K562 (cell line): ENCODE data around the gene SLC37A3. TPM values are rescaled to one million over a fixed set of nuclear protein-coding genes. Genes with fewer than 3 reads are reported as not detected.
A peak's percentile ranks its signal among the peaks of the same experiment; 100 is the strongest.

ENCODE experiments used
- ATAC-seq: fragments of 200-7000 bp; cut with Tn5 transposase; 3 replicates; pipeline ENCODE4 v1.9.1; 2020; ENCODE audit warnings: moderate library complexity
- BruUV-seq: library from RNA; stranded (reverse); fragments of 400-500 nt; replicated peaks from 2 replicates; lab custom pipeline; 2021; lab: Mats Ljungman, UMichigan
- CTCF ChIA-PET: fragments of 300-600 bp; formaldehyde crosslinking; extraction: SDS; loops from one replicate; lab custom pipeline; 2021; ENCODE audit warnings: low intra/inter-chr PET ratio; lab: Yijun Ruan, JAX
- POLR2A ChIA-PET: fragments of 300-600, 350-650 bp; sonication (Branson Sonifier 250); formaldehyde crosslinking; extraction: SDS; loops from one replicate; lab custom pipeline; 2021; ENCODE audit warnings: antibody characterized with exemption, inconsistent platforms; lab: Yijun Ruan, JAX
- DNase-seq, 4 experiments: peaks; one replicate each; pipeline versions ENCODE4 v3.0.0 to v3.0.0-alpha.2; 2011 to 2018; ENCODE audit warnings: low spot score in 3 of 4, mixed read lengths in 3 of 4; ENCODE audit errors: extremely low read depth in 1 of 4
- FAIRE-seq: peaks from 2 replicates; lab custom pipeline; 2011; peaks lifted over from hg19 to GRCh38; lab: Jason Lieb, UNC
- H2AFZ ChIP-seq: 2 replicates; pipeline ENCODE4 v1.6.0; 2011; ENCODE audit warnings: low read depth, low read length, control low read depth, inconsistent platforms
- H3K27ac ChIP-seq: fragments of 200-600 bp; 3 replicates; pipeline ENCODE4 v1.8.0; 2011; ENCODE audit warnings: low read depth, mild to moderate bottlenecking, control low read depth, inconsistent platforms, low read length, moderate library complexity, mixed read lengths; ENCODE audit errors: extremely low read depth
- H3K27me3 ChIP-seq, 2 experiments: fragments of 300-600 bp in 1 of 2; 2 replicates in 1 of 2; 3 replicates in 1 of 2; pipeline versions ENCODE4 v1.6.0 to v1.8.0; 2011; ENCODE audit warnings: inconsistent platforms in 2 of 2, low read length in 2 of 2, mild to moderate bottlenecking in 1 of 2, mixed read lengths in 1 of 2, moderate library complexity in 1 of 2; ENCODE audit not compliant: control insufficient read depth in 2 of 2, insufficient read depth in 2 of 2
- H3K36me3 ChIP-seq: fragments of 300-600 bp; 3 replicates; pipeline ENCODE4 v1.8.0; 2011; ENCODE audit warnings: mild to moderate bottlenecking, low read length, inconsistent platforms; ENCODE audit not compliant: control insufficient read depth, insufficient read depth
- H3K4me1 ChIP-seq, 2 experiments: fragments of 200-600 bp in 1 of 2; replicated peaks in 1 of 2; 2 replicates in 1 of 2; 3 replicates in 1 of 2; pipeline versions ENCODE4 v1.5.1 to v1.8.0; 2011; ENCODE audit warnings: inconsistent platforms in 2 of 2, low read length in 2 of 2, mild to moderate bottlenecking in 1 of 2, mixed read lengths in 1 of 2, moderate library complexity in 1 of 2; ENCODE audit not compliant: control insufficient read depth in 2 of 2, insufficient read depth in 2 of 2
- H3K4me2 ChIP-seq: 2 replicates; pipeline ENCODE4 v1.6.1; 2011; ENCODE audit warnings: low read length, control low read depth, inconsistent platforms, mixed read lengths; ENCODE audit not compliant: insufficient read depth
- H3K4me3 ChIP-seq: fragments of 200-600 bp; sonication (generic), shearing (Covaris generic); 2 replicates; pipeline ENCODE4 v1.5.1; 2016; ENCODE audit warnings: control low read depth, inconsistent platforms
- H3K79me2 ChIP-seq: fragments of 200-600 bp; 3 replicates; pipeline ENCODE4 v1.8.0; 2011; ENCODE audit warnings: low read length, inconsistent platforms; ENCODE audit not compliant: control insufficient read depth, insufficient read depth
- H3K9ac ChIP-seq, 2 experiments: 2 replicates each; pipeline versions ENCODE4 v1.6.0 to v1.6.1; 2011; ENCODE audit warnings: low read depth in 2 of 2, low read length in 2 of 2, control low read depth in 1 of 2, inconsistent platforms in 1 of 2, mild to moderate bottlenecking in 1 of 2, mixed read lengths in 1 of 2; ENCODE audit not compliant: insufficient read depth in 1 of 2
- H3K9me1 ChIP-seq: one replicate; pipeline ENCODE4 v1.6.0; 2011; ENCODE audit warnings: inconsistent platforms, mild to moderate bottlenecking, low read length, moderate library complexity; ENCODE audit not compliant: control insufficient read depth, insufficient read depth
- H3K9me3 ChIP-seq: replicated peaks from 2 replicates; pipeline ENCODE4 v1.5.1; 2011; ENCODE audit warnings: low read depth, low read length, inconsistent platforms; ENCODE audit not compliant: control insufficient read depth, insufficient read depth
- H4K20me1 ChIP-seq: replicated peaks from 2 replicates; pipeline ENCODE4 v1.6.1; 2011; ENCODE audit warnings: low read length, inconsistent platforms, mixed read lengths; ENCODE audit not compliant: control insufficient read depth, insufficient read depth
- KLF13 ChIP-seq: fragments of 450-650 bp; IDR thresholded peaks from 2 replicates; pipeline ENCODE4 v1.6.1; 2016; ENCODE audit warnings: missing genetic modification characterization, low read depth, mild to moderate bottlenecking, missing compliant biosample characterization, moderate library complexity, borderline replicate concordance
- NRF1 ChIP-seq, 2 experiments: fragments of 450-650 bp; IDR thresholded peaks in 1 of 2; conservative IDR thresholded peaks in 1 of 2; 2 replicates each; pipeline ENCODE4 v1.6.1; 2014; ENCODE audit warnings: mild to moderate bottlenecking in 2 of 2
- ZBTB33 ChIP-seq: sonication (generic); formaldehyde crosslinking; IDR thresholded peaks from 2 replicates; pipeline ENCODE4 v1.8.1; 2023; ENCODE audit warnings: mild to moderate bottlenecking, missing genetic modification reagents
- ZFX ChIP-seq: sonication (generic); formaldehyde crosslinking; IDR thresholded peaks from 2 replicates; pipeline ENCODE4 v1.8.0; 2022; ENCODE audit warnings: mild to moderate bottlenecking, missing genetic modification reagents, moderate library complexity
- WGBS: fragments of 100-300 bp; shearing (Covaris generic); methylation state at CpG from one replicate; pipeline ENCODE4 v1.1.6; 2016; ENCODE audit warnings: low coverage, mixed read lengths; ENCODE audit not compliant: insufficient coverage; ENCODE audit errors: missing lambda C conversion rate; 5-methylcytosine and 5-hydroxymethylcytosine counted together
- in situ Hi-C: fragments of 300-500 bp; cut with MboI; formaldehyde crosslinking; loops from 4 replicates; pipeline ENCODE4 v1.15.0; 2018; ENCODE audit warnings: inconsistent platforms, mixed read lengths
- intact Hi-C: fragments of 100-400 bp; cut with micrococcal nuclease; formaldehyde crosslinking; loops from 2 replicates; pipeline ENCODE4 v1.14.2; 2022
- polyA plus RNA-seq, 8 experiments: library from polyadenylated mRNA; depleted of rRNA in 4 of 8; stranded (reverse) in 5 of 8; unstranded in 3 of 8; fragments of >200 nt; fragmentation: Nextera tagmentation in 2 of 8; fragmentation: Illumina TruSeq in 1 of 8; extraction: Ambion mirVana in 2 of 8; extraction: Trizol in 1 of 8; gene quantifications; 2 replicates each; pipeline versions ENCODE4 v1.2.1 to v1.2.3, GENCODE V29; 2011 to 2014; ENCODE audit warnings: inconsistent platforms in 1 of 8, missing spikeins in 1 of 8
- total RNA-seq, 7 experiments: library from RNA; depleted of rRNA in 6 of 7; stranded (reverse); fragments of >200 nt in 6 of 7; fragmentation: Illumina TruSeq in 2 of 7; extraction: Trizol in 2 of 7; gene quantifications; 2 replicates each; pipeline versions ENCODE4 v1.2.1 to v1.2.3, GENCODE V29; 2011 to 2021; ENCODE audit warnings: low replicate concordance in 1 of 7

SLC37A3 gene
- total and polyA plus RNA-seq, 9 of the 15 experiments (the other 6 are each of a cell fraction or from before 2014, with no cell fraction given): 11.7 to 59.1 (median 26.8) TPM

- BruUV-seq: no TSS peak
- Histone ChIP-seq H3K9me3 (no peaks in the 10 kb centered on the region), H3K4me3 (no peak overlapping the region), H3K79me2 (no peaks in the 10 kb centered on the region), H2AFZ (0 out of 2 replicates have a peak overlapping the region, but pooled peaks have one; percentile 27), H3K9ac (no peak overlapping the region), H3K4me1 (peaks cover 0 to 7% of the 10 kb centered on the region in 2 experiments; a peak in 1 of 5 replicates), H3K27ac (no peak overlapping the region), H3K36me3 (no peaks in the 10 kb centered on the region), H3K4me2 (no peak overlapping the region), H3K27me3 (0 out of 5 replicates have a peak, but pooled peaks cover 0 to 2% of the 10 kb centered on the region in 2 experiments), H4K20me1 (no peaks in the 10 kb centered on the region), H3K9me1 (no peaks in the 10 kb centered on the region)
- in situ Hi-C loops (no loop called here), intact Hi-C loops (no loop called here)
- ATAC-seq (no peak), DNase-seq (no peak), FAIRE-seq (no peak)
- ChIA-PET CTCF (no interaction called here), POLR2A (interaction anchor here (0.7 to 2.0 kb wide), 4 partner anchors 11 to 331 kb away, joined by 3 to 6 read pairs (median 4); no protein-coding TSS in a partner anchor)
- TF ChIP-seq KLF13 (tag) (no peak), ZBTB33 (CRISPR knock-in tag) (peak; percentile 84)
- 80% methylated on average over 31 of the region's 31 CpGs for WGBS
Measured at GRCh38 chr7:140292438-140292837, 105.9 kb downstream of the SLC37A3 start.

GRCh38 chr7:140289804-140290203, 108.5 kb downstream of the SLC37A3 start:
- Histone ChIP-seq H2AFZ (no peak overlapping the region), H3K9ac (no peak overlapping the region), H3K9me3 (no peaks in the 10 kb centered on the region), H3K4me2 (no peak overlapping the region)
- peak; percentile 57 to 59 for TF ChIP-seq NRF1 (conservative IDR thresholded peaks at IDR 0.05 in 1 of 2, IDR thresholded peaks at IDR 0.05 in 1 of 2)
- TF ChIP-seq ZFX (CRISPR knock-in tag): no peak
- TF ChIP-seq, all 486 proteins: peak for 1
- H3K4me1 ChIP-seq: peaks cover 0 to 7% of the 10 kb centered on the region in 2 experiments; a peak in 1 of 5 replicates
- no peak for FAIRE-seq
- no peak overlapping the region for H3K4me3 ChIP-seq
- WGBS: 34% methylated on average over 6 of the region's 6 CpGs
- H3K27ac ChIP-seq: no peak overlapping the region
- no peaks in the 10 kb centered on the region for H3K79me2 ChIP-seq
- H3K36me3 ChIP-seq: no peaks in the 10 kb centered on the region
- peaks cover 2 to 10% of the 10 kb centered on the region in 2 experiments; a peak in 2 of 5 replicates for H3K27me3 ChIP-seq
- in situ Hi-C loops (no loop called here), intact Hi-C loops (no loop called here)
- no peaks in the 10 kb centered on the region for H4K20me1 ChIP-seq
- ChIA-PET POLR2A (interaction anchor here (0.6 kb wide), 3 partner anchors 16 to 135 kb away, joined by 3 read pairs; no protein-coding TSS in a partner anchor), CTCF (no interaction called here)
- no peak for DNase-seq
- ATAC-seq: peak; percentile 55
- BruUV-seq: no TSS peak
- H3K9me1 ChIP-seq: no peaks in the 10 kb centered on the region
